Coronary artery (tissue), 2 donors: ENCODE measurements around the gene ATP1A1.

Experiments
- DNase-seq: peaks from one replicate; pipeline ENCODE4 v3.0.0-alpha.2; 2017; ENCODE audit warnings: low spot score
- H3K27ac ChIP-seq, 2 donors: fragments of 200-600 bp; sonication (generic); one replicate each; pipeline ENCODE4 v1.5.1; 2016 to 2019
- H3K4me3 ChIP-seq: fragments of 200-600 bp; sonication (generic); 2 replicates; pipeline ENCODE4 v1.5.1; 2016; ENCODE audit warnings: mild to moderate bottlenecking, moderate library complexity
- CTCF ChIP-seq: fragments of 200-600 bp; sonication (generic); IDR thresholded peaks from one replicate; pipeline ENCODE4 v1.5.1; 2019; ENCODE audit warnings: antibody characterized with exemption

ATP1A1 gene

GRCh38 chr1:116360429-116361173 lies 12.4 kb upstream of the ATP1A1 start:
- Histone ChIP-seq H3K4me3 (no peak overlapping the region), H3K27ac (no peak overlapping the region)
- no peak for TF ChIP-seq CTCF
- no peak for DNase-seq

GRCh38 chr1:116361648-116362047 lies 11.4 kb upstream of the ATP1A1 start:
- H3K4me3 ChIP-seq, result no peak overlapping the region
- DNase-seq, result no peak
- no peak for TF ChIP-seq CTCF
- H3K27ac ChIP-seq, result no peak overlapping the region

- no peak overlapping the region for H3K4me3 ChIP-seq
- no peak for DNase-seq
- TF ChIP-seq CTCF, result no peak
- no peak overlapping the region for H3K27ac ChIP-seq
Observed at GRCh38 chr1:116362050-116362449, 11.0 kb upstream of the ATP1A1 start.

- TF ChIP-seq CTCF, result no peak
- no peak overlapping the region for H3K4me3 ChIP-seq
- no peak overlapping the region for H3K27ac ChIP-seq
- DNase-seq, result no peak
Observed at GRCh38 chr1:116365353-116365780, 7.7 kb upstream of the ATP1A1 start.

- H3K27ac ChIP-seq, result no peak overlapping the region
- no peak for TF ChIP-seq CTCF
- H3K4me3 ChIP-seq, result no peak overlapping the region
- DNase-seq, result no peak
Observed at GRCh38 chr1:116365857-116366256, 7.2 kb upstream of the ATP1A1 start.

- no peak for DNase-seq
- TF ChIP-seq CTCF, result no peak
- Histone ChIP-seq H3K27ac (no peak overlapping the region), H3K4me3 (no peak overlapping the region)
Observed at GRCh38 chr1:116367256-116367945, 5.6 kb upstream of the ATP1A1 start.

GRCh38 chr1:116368241-116368640 lies 4.8 kb upstream of the ATP1A1 start:
- no peak for DNase-seq
- H3K4me3 ChIP-seq, result no peak overlapping the region
- no peak for TF ChIP-seq CTCF
- no peak overlapping the region for H3K27ac ChIP-seq
